Vagina (tissue), 2 donors: ENCODE measurements around the gene ELK3. TPM values are rescaled to one million over a fixed set of nuclear protein-coding genes. Genes with fewer than 3 reads are reported as not detected.

Experiments
- DNase-seq, 2 donors: peaks; one replicate each; pipeline ENCODE4 v3.0.0-alpha.2; 2017; ENCODE audit errors: extremely low spot score in 2 of 2
- H3K27ac ChIP-seq: fragments of 200-600 bp; sonication (generic); one replicate; pipeline ENCODE4 v1.5.1; 2019
- H3K27me3 ChIP-seq: fragments of 200-600 bp; sonication (generic); one replicate; pipeline ENCODE4 v1.5.1; 2019
- H3K36me3 ChIP-seq, 2 donors: fragments of 200-600 bp; sonication (generic); one replicate each; pipeline ENCODE4 v1.5.1; 2017 to 2019
- H3K4me1 ChIP-seq: fragments of 200-600 bp; sonication (generic); one replicate; pipeline ENCODE4 v1.5.1; 2019
- H3K4me3 ChIP-seq, 2 donors: fragments of 200-600 bp; sonication (generic); 1 replicate in 1 of 2; 2 replicates in 1 of 2; pipeline ENCODE4 v1.5.1; 2016 to 2019
- H3K9me3 ChIP-seq: fragments of 200-600 bp; sonication (generic); one replicate; pipeline ENCODE4 v1.5.1; 2019
- POLR2A ChIP-seq, 2 donors: fragments of 450-650 bp; IDR thresholded peaks; one replicate each; pipeline ENCODE4 v1.6.1; 2017; ENCODE audit warnings: antibody characterized with exemption in 2 of 2, mild to moderate bottlenecking in 2 of 2, moderate library complexity in 2 of 2
- POLR2AphosphoS5 ChIP-seq, 2 donors: sonication (generic); formaldehyde crosslinking; IDR thresholded peaks; one replicate each; pipeline ENCODE4 v1.9.0; 2017; ENCODE audit warnings: antibody characterized with exemption in 2 of 2, mild to moderate bottlenecking in 2 of 2, low read depth in 1 of 2; ENCODE audit not compliant: insufficient read depth in 1 of 2
- intact Hi-C: fragments of 100-400 bp; cut with DNase I; formaldehyde crosslinking; loops from one replicate; pipeline ENCODE4 v1.15.1; 2023
- total RNA-seq: library from RNA; depleted of rRNA; stranded (reverse); fragments of >200 nt; gene quantifications from one replicate; pipeline ENCODE4 v1.2.3, GENCODE V29; 2016
- TF ChIP-seq, protein P1 (sequence below), 3 experiments: fragments of 450-650 bp in 2 of 3; fragments of 200-600 bp in 1 of 3; sonication (generic) in 1 of 3; IDR thresholded peaks; one replicate each; pipeline ENCODE4 v1.5.1; 2017 to 2019; ENCODE audit warnings: antibody characterized with exemption in 3 of 3, mild to moderate bottlenecking in 2 of 3, moderate library complexity in 2 of 3

The ELK3 gene
- total RNA-seq, 1 donor from 2014 or later, result 39.5 TPM

- peaks cover 36% of the 10 kb centered on the region for H3K4me1 ChIP-seq
- H3K27me3 ChIP-seq, result no peaks in the 10 kb centered on the region
- H3K36me3 ChIP-seq, result peaks cover 0 to 19% of the 10 kb centered on the region in 2 donors
- DNase-seq, result no peak
- intact Hi-C loops, result no loop called here
- no peaks in the 10 kb centered on the region for H3K9me3 ChIP-seq
- no peak overlapping the region for H3K27ac ChIP-seq
- TF ChIP-seq POLR2AphosphoS5 (IDR thresholded peaks at IDR 0.05; ENCODE audit: insufficient read depth in 1 of 2, low read depth in 1 of 2), result no peak
- no peak for TF ChIP-seq POLR2A (IDR thresholded peaks at IDR 0.05)
- TF ChIP-seq, protein P1, sequence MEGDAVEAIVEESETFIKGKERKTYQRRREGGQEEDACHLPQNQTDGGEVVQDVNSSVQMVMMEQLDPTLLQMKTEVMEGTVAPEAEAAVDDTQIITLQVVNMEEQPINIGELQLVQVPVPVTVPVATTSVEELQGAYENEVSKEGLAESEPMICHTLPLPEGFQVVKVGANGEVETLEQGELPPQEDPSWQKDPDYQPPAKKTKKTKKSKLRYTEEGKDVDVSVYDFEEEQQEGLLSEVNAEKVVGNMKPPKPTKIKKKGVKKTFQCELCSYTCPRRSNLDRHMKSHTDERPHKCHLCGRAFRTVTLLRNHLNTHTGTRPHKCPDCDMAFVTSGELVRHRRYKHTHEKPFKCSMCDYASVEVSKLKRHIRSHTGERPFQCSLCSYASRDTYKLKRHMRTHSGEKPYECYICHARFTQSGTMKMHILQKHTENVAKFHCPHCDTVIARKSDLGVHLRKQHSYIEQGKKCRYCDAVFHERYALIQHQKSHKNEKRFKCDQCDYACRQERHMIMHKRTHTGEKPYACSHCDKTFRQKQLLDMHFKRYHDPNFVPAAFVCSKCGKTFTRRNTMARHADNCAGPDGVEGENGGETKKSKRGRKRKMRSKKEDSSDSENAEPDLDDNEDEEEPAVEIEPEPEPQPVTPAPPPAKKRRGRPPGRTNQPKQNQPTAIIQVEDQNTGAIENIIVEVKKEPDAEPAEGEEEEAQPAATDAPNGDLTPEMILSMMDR (IDR thresholded peaks at IDR 0.05), result no peak
- no peak overlapping the region for H3K4me3 ChIP-seq
Observed at GRCh38 chr12:96226401-96226800, 32.2 kb downstream of the ELK3 start.

GRCh38 chr12:96226801-96227348, 32.7 kb downstream of the ELK3 start:
- Histone ChIP-seq H3K36me3 (peaks cover 0 to 19% of the 10 kb centered on the region in 2 donors), H3K9me3 (no peaks in the 10 kb centered on the region), H3K4me1 (peaks cover 36% of the 10 kb centered on the region), H3K27me3 (no peaks in the 10 kb centered on the region), H3K27ac (no peak overlapping the region), H3K4me3 (no peak overlapping the region)
- no peak for DNase-seq
- intact Hi-C loops, result no loop called here
- TF ChIP-seq POLR2AphosphoS5 (IDR thresholded peaks at IDR 0.05; ENCODE audit: insufficient read depth in 1 of 2, low read depth in 1 of 2) (no peak), POLR2A (IDR thresholded peaks at IDR 0.05) (no peak)
- TF ChIP-seq, protein P1 (IDR thresholded peaks at IDR 0.05), result no peak

GRCh38 chr12:96227365-96228106, 33.4 kb downstream of the ELK3 start:
- intact Hi-C loops, result no loop called here
- H3K9me3 ChIP-seq, result no peaks in the 10 kb centered on the region
- peaks cover 0 to 19% of the 10 kb centered on the region in 2 donors for H3K36me3 ChIP-seq
- H3K27me3 ChIP-seq, result no peaks in the 10 kb centered on the region
- TF ChIP-seq, protein P1 (IDR thresholded peaks at IDR 0.05), result no peak
- TF ChIP-seq POLR2AphosphoS5 (IDR thresholded peaks at IDR 0.05; ENCODE audit: insufficient read depth in 1 of 2, low read depth in 1 of 2) (no peak), POLR2A (IDR thresholded peaks at IDR 0.05) (no peak)
- DNase-seq, result no peak
- H3K27ac ChIP-seq, result no peak overlapping the region
- H3K4me3 ChIP-seq, result no peak overlapping the region
- peaks cover 36% of the 10 kb centered on the region for H3K4me1 ChIP-seq

DNA sequence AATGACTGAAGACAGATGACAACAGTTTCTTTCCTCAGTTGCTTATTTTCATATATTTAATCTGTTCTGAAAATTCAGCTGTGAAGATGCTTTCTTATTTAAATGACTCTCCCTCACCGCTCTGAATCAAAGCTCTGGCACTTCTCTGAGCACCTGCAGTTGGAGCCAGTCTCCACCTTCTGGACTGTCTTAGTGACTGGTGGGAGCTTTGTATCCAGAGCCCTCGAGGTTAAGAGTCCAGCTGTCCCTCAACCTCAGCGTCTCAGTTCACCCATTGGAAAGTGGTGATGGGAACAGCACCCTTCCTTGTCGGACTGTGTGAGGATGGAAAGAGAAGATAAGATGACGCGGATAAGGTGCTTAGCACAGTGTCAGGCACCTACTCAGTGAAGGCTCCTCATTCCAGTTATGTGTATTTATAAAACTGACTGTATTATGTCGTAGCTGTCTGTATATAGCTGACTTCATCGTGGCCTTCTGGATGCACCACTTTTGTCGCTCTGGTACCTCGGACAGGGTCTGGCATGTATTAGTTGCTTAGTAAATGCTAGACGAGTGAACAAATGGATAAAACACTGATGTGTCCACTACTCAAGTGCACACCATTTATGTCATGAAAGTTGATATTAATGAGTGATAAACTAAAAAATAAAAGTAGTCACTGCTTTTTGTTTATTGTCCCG, 34.5 kb downstream of the ELK3 start:
- no peak overlapping the region for H3K4me3 ChIP-seq
- no peak for DNase-seq
- peaks cover 31% of the 10 kb centered on the region for H3K4me1 ChIP-seq
- TF ChIP-seq, protein P1 (IDR thresholded peaks at IDR 0.05), result no peak
- H3K27ac ChIP-seq, result no peak overlapping the region
- H3K9me3 ChIP-seq, result no peaks in the 10 kb centered on the region
- peaks cover 0 to 19% of the 10 kb centered on the region in 2 donors for H3K36me3 ChIP-seq
- H3K27me3 ChIP-seq, result no peaks in the 10 kb centered on the region
- intact Hi-C loops, result no loop called here
